CD4-positive, alpha-beta memory T cell (primary cell): ENCODE data around the gene TBC1D22B. TPM values are rescaled to one million over a fixed set of nuclear protein-coding genes. Genes with fewer than 3 reads are reported as not detected.

Source experiments
- CTCF ChIA-PET: fragments of 350-600 bp; sonication (Branson Sonifier 250); formaldehyde crosslinking; loops from one replicate; lab custom pipeline; 2021; ENCODE audit warnings: inconsistent platforms; ENCODE audit not compliant: partially characterized antibody; lab: Charles Lee
- POLR2A ChIA-PET: fragments of 350-600 bp; sonication (Branson Sonifier 250); formaldehyde crosslinking; loops from one replicate; lab custom pipeline; 2021; ENCODE audit not compliant: partially characterized antibody; lab: Charles Lee
- DNase-seq, 5 donors: peaks; one replicate each; pipeline versions ENCODE4 v3.0.0 to v3.0.0-alpha.2; 2020 to 2022; ENCODE audit warnings: mixed read lengths in 1 of 5
- H3K27ac ChIP-seq: one replicate; pipeline ENCODE4 v1.7.0; 2013; ENCODE audit warnings: low read depth, low read length
- H3K27me3 ChIP-seq: 2 replicates; pipeline ENCODE4 v1.7.0; 2013; ENCODE audit warnings: mild to moderate bottlenecking, low read length, moderate library complexity; ENCODE audit not compliant: insufficient read depth
- H3K36me3 ChIP-seq: 2 replicates; pipeline ENCODE4 v1.7.0; 2013; ENCODE audit warnings: mild to moderate bottlenecking, low read length, moderate library complexity; ENCODE audit not compliant: insufficient read depth
- H3K4me1 ChIP-seq: 2 replicates; pipeline ENCODE4 v1.7.0; 2013; ENCODE audit warnings: mild to moderate bottlenecking, low read length, moderate library complexity; ENCODE audit not compliant: insufficient read depth
- H3K4me3 ChIP-seq, 2 donors: one replicate each; pipeline ENCODE4 v1.7.0; 2013; ENCODE audit warnings: low read length in 2 of 2, mild to moderate bottlenecking in 1 of 2
- H3K9me3 ChIP-seq, 2 donors: one replicate each; pipeline ENCODE4 v1.7.0; 2013; ENCODE audit warnings: low read length in 2 of 2, control low read depth in 1 of 2; ENCODE audit not compliant: control insufficient read depth in 1 of 2
- H3K27ac Mint-ChIP-seq, 7 donors: one replicate each; pipeline ENCODE4 v1.8.0; 2020 to 2021; ENCODE audit warnings: mixed read lengths in 7 of 7, mild to moderate bottlenecking in 6 of 7, inconsistent platforms in 3 of 7, moderate library complexity in 3 of 7
- H3K27me3 Mint-ChIP-seq, 2 donors: one replicate each; pipeline ENCODE4 v1.8.0; 2020 to 2021; ENCODE audit warnings: mixed read lengths in 2 of 2
- H3K36me3 Mint-ChIP-seq, 2 donors: one replicate each; pipeline ENCODE4 v1.8.0; 2020 to 2021; ENCODE audit warnings: mixed read lengths in 2 of 2, inconsistent platforms in 1 of 2, mild to moderate bottlenecking in 1 of 2
- H3K4me1 Mint-ChIP-seq, 4 donors: one replicate each; pipeline ENCODE4 v1.8.0; 2020 to 2021; ENCODE audit warnings: mixed read lengths in 4 of 4, mild to moderate bottlenecking in 1 of 4
- H3K4me3 Mint-ChIP-seq, 8 donors: one replicate each; pipeline ENCODE4 v1.8.0; 2020 to 2021; ENCODE audit warnings: mixed read lengths in 8 of 8, mild to moderate bottlenecking in 7 of 8, moderate library complexity in 6 of 8, inconsistent platforms in 3 of 8
- H3K9me3 Mint-ChIP-seq, 8 donors: one replicate each; pipeline ENCODE4 v1.8.0; 2020 to 2021; ENCODE audit warnings: mixed read lengths in 8 of 8, mild to moderate bottlenecking in 5 of 8, inconsistent platforms in 3 of 8, moderate library complexity in 1 of 8
- intact Hi-C: fragments of 100-400 bp; cut with micrococcal nuclease; formaldehyde crosslinking; loops from one replicate; pipeline ENCODE4 v1.15.1; 2023
- polyA plus RNA-seq, 2 donors: library from polyadenylated mRNA; unstranded; fragments of 300-500 nt; fragmentation: Illumina TruSeq; gene quantifications; one replicate each; pipeline ENCODE4 v1.2.3, GENCODE V29; 2021
- total RNA-seq, 2 experiments: library from RNA; stranded (reverse); gene quantifications; one replicate each; pipeline ENCODE4 v1.2.3, GENCODE V29; 2021

TBC1D22B gene
- total and polyA plus RNA-seq, 4 experiments from 2014 or later, result 7.2 to 11.9 (median 10.0) TPM

- DNase-seq, result no peak
- H3K9me3 Mint-ChIP-seq, result no peaks in the 10 kb centered on the region
- Histone ChIP-seq H3K4me1 (peaks cover 34% of the 10 kb centered on the region), H3K9me3 (no peaks in the 10 kb centered on the region), H3K27ac (no peak overlapping the region), H3K27me3 (no peaks in the 10 kb centered on the region), H3K36me3 (no peaks in the 10 kb centered on the region), H3K4me3 (no peak overlapping the region)
- H3K4me3 Mint-ChIP-seq, result no peak overlapping the region
- intact Hi-C loops, result no loop called here
- H3K4me1 Mint-ChIP-seq, result peaks cover 22 to 31% (median 30%) of the 10 kb centered on the region in 4 donors
- H3K27me3 Mint-ChIP-seq, result no peaks in the 10 kb centered on the region
- no peaks in the 10 kb centered on the region for H3K36me3 Mint-ChIP-seq
- CTCF ChIA-PET, result interaction anchor here (0.8 to 33.8 kb wide), 7 partner anchors 12 to 447 kb away, joined by 3 to 1184 read pairs (median 5); partner anchors contain the start of genes C6orf89 and PIM1
- POLR2A ChIA-PET, result no interaction called here
- H3K27ac Mint-ChIP-seq, result peak overlapping the region in 2 of 7 donors; percentile 23 to 85
These were observed 45.3 kb upstream of the TBC1D22B start for GRCh38 chr6:37212268-37212667.

- DNase-seq, result no peak
- Mint-ChIP-seq H3K4me1 (peaks cover 6 to 12% (median 8%) of the 10 kb centered on the region in 4 donors), H3K27ac (no peak overlapping the region), H3K36me3 (no peaks in the 10 kb centered on the region), H3K9me3 (no peaks in the 10 kb centered on the region), H3K27me3 (no peaks in the 10 kb centered on the region), H3K4me3 (no peak overlapping the region)
- H3K27me3 ChIP-seq, result no peaks in the 10 kb centered on the region
- H3K9me3 ChIP-seq, result no peaks in the 10 kb centered on the region
- no peak overlapping the region for H3K4me3 ChIP-seq
- CTCF ChIA-PET, result interaction anchor here (1.0 to 33.8 kb wide), 2 partner anchors 9 to 195 kb away, joined by 3 to 1184 read pairs; no protein-coding TSS in a partner anchor
- H3K27ac ChIP-seq, result no peak overlapping the region
- H3K4me1 ChIP-seq, result peaks cover 6% of the 10 kb centered on the region
- intact Hi-C loops, result no loop called here
- POLR2A ChIA-PET, result no interaction called here
- H3K36me3 ChIP-seq, result no peaks in the 10 kb centered on the region
These were observed 39.5 kb upstream of the TBC1D22B start for GRCh38 chr6:37218061-37218460.

- DNase-seq, result no peak
- Mint-ChIP-seq H3K27me3 (no peaks in the 10 kb centered on the region), H3K4me1 (peaks cover 7 to 13% (median 9%) of the 10 kb centered on the region in 4 donors), H3K27ac (peak overlapping the region in 1 of 7 donors; percentile 42), H3K36me3 (no peaks in the 10 kb centered on the region), H3K9me3 (no peaks in the 10 kb centered on the region), H3K4me3 (no peak overlapping the region)
- intact Hi-C loops, result no loop called here
- Histone ChIP-seq H3K36me3 (no peaks in the 10 kb centered on the region), H3K9me3 (no peaks in the 10 kb centered on the region), H3K4me3 (no peak overlapping the region), H3K27ac (no peak overlapping the region), H3K27me3 (no peaks in the 10 kb centered on the region), H3K4me1 (peaks cover 7% of the 10 kb centered on the region)
- CTCF ChIA-PET, result interaction anchor here (33.8 kb wide), 1 partner anchor 196 kb away, joined by 1184 read pairs; no protein-coding TSS in a partner anchor
- POLR2A ChIA-PET, result no interaction called here
These were observed 39.1 kb upstream of the TBC1D22B start for GRCh38 chr6:37218511-37218910.

GRCh38 chr6:37221585-37222124, 35.9 kb upstream of the TBC1D22B start:
- POLR2A ChIA-PET, result interaction anchor here (0.6 to 0.8 kb wide), 2 partner anchors 36 to 132 kb away, joined by 3 read pairs; partner anchors contain the start of genes TBC1D22B and TMEM217
- Histone ChIP-seq H3K9me3 (no peaks in the 10 kb centered on the region), H3K4me3 (peak overlapping the region in 1 of 2 donors; percentile 55), H3K27me3 (no peaks in the 10 kb centered on the region), H3K36me3 (no peaks in the 10 kb centered on the region), H3K4me1 (peaks cover 7% of the 10 kb centered on the region), H3K27ac (no peak overlapping the region)
- Mint-ChIP-seq H3K4me1 (peaks cover 7 to 13% (median 9%) of the 10 kb centered on the region in 4 donors), H3K36me3 (no peaks in the 10 kb centered on the region), H3K9me3 (no peaks in the 10 kb centered on the region), H3K27ac (peak overlapping the region in 4 of 7 donors; percentile 16 to 79 (median 48)), H3K4me3 (peak overlapping the region; percentile 85 to 91 (median 88)), H3K27me3 (no peaks in the 10 kb centered on the region)
- CTCF ChIA-PET, result interaction anchor here (3.6 to 33.8 kb wide), 2 partner anchors 12 to 199 kb away, joined by 20 to 1184 read pairs; no protein-coding TSS in a partner anchor
- no peak for DNase-seq
- intact Hi-C loops, result loop anchor here (2.0 kb wide), 1 partner anchor 69 kb away; no protein-coding TSS in a partner anchor

DNA sequence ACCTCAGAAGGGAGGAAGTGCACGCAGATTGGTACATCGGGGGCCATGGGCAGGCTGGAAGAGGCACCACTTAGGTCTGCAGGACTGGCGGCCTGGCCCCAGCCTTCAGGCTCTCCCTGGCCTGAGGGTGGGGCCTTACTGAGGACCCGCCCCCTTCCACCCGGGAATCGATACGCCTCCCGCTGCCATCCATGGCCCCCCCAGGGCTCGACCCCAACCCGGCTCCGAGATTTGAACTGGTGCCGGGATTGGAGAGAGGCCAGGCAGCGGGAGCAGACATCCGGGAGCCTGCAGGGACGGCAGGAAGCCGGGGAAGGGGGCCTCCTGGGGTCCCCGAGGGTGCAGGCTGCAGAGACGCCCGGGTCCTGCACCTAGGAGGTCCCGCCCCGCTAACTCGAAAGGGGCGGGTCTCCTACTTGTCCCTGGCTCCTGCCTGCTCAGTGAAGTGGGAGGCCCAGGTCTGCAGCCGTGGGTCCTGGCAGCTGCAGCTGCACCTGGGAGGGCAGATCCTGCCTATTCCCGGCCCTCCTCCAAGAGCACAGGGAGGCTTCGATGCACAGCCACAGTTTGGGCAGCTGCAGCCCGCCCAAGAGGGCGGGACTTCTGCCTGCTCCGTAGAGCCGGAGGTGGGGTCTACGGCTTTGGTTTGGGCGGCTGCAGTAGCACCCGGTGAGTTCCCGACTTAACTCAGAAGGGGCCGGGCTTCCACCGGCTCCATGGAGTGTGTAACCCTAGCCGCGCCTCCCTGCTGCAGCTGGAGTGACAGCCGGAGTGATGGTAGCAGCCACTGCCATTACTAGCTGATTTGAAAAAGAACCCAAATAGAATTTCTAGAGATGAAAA, 35.2 kb upstream of the TBC1D22B start:
- Mint-ChIP-seq H3K9me3 (no peaks in the 10 kb centered on the region), H3K4me3 (peak overlapping the region; percentile 85 to 91 (median 88)), H3K36me3 (no peaks in the 10 kb centered on the region), H3K27me3 (peaks cover 0 to 2% of the 10 kb centered on the region in 2 donors), H3K4me1 (peaks cover 7 to 13% (median 9%) of the 10 kb centered on the region in 4 donors), H3K27ac (peak overlapping the region in 5 of 7 donors; percentile 30 to 79 (median 52))
- H3K27me3 ChIP-seq, result no peaks in the 10 kb centered on the region
- DNase-seq, result peak; percentile 54 to 80 (median 63)
- POLR2A ChIA-PET, result interaction anchor here (1.0 to 1.3 kb wide), 2 partner anchors 50 to 336 kb away, joined by 3 read pairs; partner anchors contain the start of gene C6orf89
- no peak overlapping the region for H3K27ac ChIP-seq
- H3K36me3 ChIP-seq, result no peaks in the 10 kb centered on the region
- peaks cover 7% of the 10 kb centered on the region for H3K4me1 ChIP-seq
- peak overlapping the region; percentile 55 to 94 for H3K4me3 ChIP-seq
- H3K9me3 ChIP-seq, result no peaks in the 10 kb centered on the region
- CTCF ChIA-PET, result interaction anchor here (3.6 to 33.8 kb wide), 2 partner anchors 12 to 200 kb away, joined by 20 to 1184 read pairs; no protein-coding TSS in a partner anchor
- intact Hi-C loops, result loop anchor here (2.0 kb wide), 1 partner anchor 68 kb away; no protein-coding TSS in a partner anchor

DNA sequence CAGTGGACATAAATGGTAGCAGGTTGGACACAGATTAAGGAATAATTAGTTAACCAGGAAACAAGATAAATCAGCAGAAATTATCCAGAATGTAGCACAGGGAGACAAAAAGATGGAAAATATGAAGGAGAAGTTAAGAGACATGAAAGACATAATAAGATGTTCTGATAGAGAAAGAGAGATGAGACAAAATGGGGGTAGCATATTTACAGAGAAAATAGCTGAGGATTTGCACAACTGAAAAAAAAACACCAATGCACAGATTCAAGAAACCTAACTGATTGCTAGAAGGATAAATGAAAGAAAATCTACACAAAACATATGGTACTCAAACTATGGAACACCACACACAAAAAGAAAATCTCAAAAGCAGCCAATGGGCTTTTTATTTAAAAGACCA, 34.6 kb upstream of the TBC1D22B start:
- Mint-ChIP-seq H3K27me3 (peaks cover 0 to 2% of the 10 kb centered on the region in 2 donors), H3K36me3 (no peaks in the 10 kb centered on the region), H3K27ac (peak overlapping the region in 5 of 7 donors; percentile 7 to 63 (median 30)), H3K4me3 (peak overlapping the region; percentile 85 to 91 (median 88)), H3K9me3 (no peaks in the 10 kb centered on the region), H3K4me1 (peaks cover 7 to 13% (median 9%) of the 10 kb centered on the region in 4 donors)
- H3K36me3 ChIP-seq, result no peaks in the 10 kb centered on the region
- no peak for DNase-seq
- no peaks in the 10 kb centered on the region for H3K9me3 ChIP-seq
- H3K27me3 ChIP-seq, result no peaks in the 10 kb centered on the region
- peak overlapping the region; percentile 55 to 94 for H3K4me3 ChIP-seq
- peaks cover 7% of the 10 kb centered on the region for H3K4me1 ChIP-seq
- intact Hi-C loops, result loop anchor here (2.0 kb wide), 1 partner anchor 68 kb away; no protein-coding TSS in a partner anchor
- no peak overlapping the region for H3K27ac ChIP-seq
- ChIA-PET CTCF (interaction anchor here (33.8 kb wide), 1 partner anchor 200 kb away, joined by 1184 read pairs; no protein-coding TSS in a partner anchor), POLR2A (interaction anchor here (1.0 to 1.3 kb wide), 3 partner anchors 16 to 337 kb away, joined by 3 read pairs; partner anchors contain the start of gene C6orf89)
